Measurements from ENCODE around the gene COL4A2.
"Not testable (repeated sequence)": the region's sequence is repeated elsewhere in the genome, so short reads cannot be mapped to it uniquely, and the experiment has no call there.

COL4A2 gene

GRCh38 chr13:110319774-110320509 lies 12.9 kb downstream of the COL4A2 start:
- DNase-seq: no peak
- H3K4me3 ChIP-seq (ENCODE audit: insufficient read depth, low read depth, low read length, poor library complexity, severe bottlenecking): no peak overlapping the region

DNA sequence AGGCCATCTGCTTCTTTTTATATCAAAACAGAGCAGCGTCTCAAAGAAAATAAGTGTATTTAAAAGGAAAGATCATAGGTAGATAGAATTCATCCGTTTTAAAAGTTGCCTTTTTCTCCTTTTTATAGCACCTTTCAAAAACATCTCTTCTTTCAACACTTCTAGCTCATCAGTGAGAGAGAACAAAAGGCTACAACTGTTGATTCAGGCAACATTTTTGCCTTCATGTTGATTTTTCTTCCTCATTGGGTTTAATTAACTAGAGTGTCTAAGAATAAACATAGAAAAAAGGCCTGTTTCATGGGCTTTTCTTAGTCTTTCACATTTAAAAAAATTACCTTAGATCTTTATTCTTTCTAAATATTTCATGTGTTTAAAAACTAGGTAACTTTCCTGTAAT lies 13.6 kb downstream of the COL4A2 start:
- H3K27ac ChIP-seq (ENCODE audit: insufficient read depth, low read length, poor library complexity, severe bottlenecking): no peak overlapping the region
- no peaks in the 10 kb centered on the region for H3K4me1 ChIP-seq (ENCODE audit: control insufficient read depth, insufficient read depth, low read length, poor library complexity, severe bottlenecking)
- H3K4me3 ChIP-seq (ENCODE audit: insufficient read depth, low read depth, low read length, poor library complexity, severe bottlenecking): no peak overlapping the region
- no peaks in the 10 kb centered on the region for H3K27me3 ChIP-seq (replicated peaks; ENCODE audit: control insufficient read depth, insufficient read depth, low read length, poor library complexity, severe bottlenecking)
- no peaks in the 10 kb centered on the region for H3K36me3 ChIP-seq (ENCODE audit: control insufficient read depth, insufficient read depth, low read length)
- H3K9me3 ChIP-seq (ENCODE audit: control insufficient read depth, low read length): no peaks in the 10 kb centered on the region
- DNase-seq: no peak

More at GRCh38 chr13:110319774-110320509, 12.9 kb downstream of the COL4A2 start:
- Histone ChIP-seq H3K36me3 (ENCODE audit: control insufficient read depth, insufficient read depth, low read length) (no peaks in the 10 kb centered on the region), H3K4me1 (ENCODE audit: control insufficient read depth, insufficient read depth, low read length, poor library complexity, severe bottlenecking) (no peaks in the 10 kb centered on the region), H3K27me3 (replicated peaks; ENCODE audit: control insufficient read depth, insufficient read depth, low read length, poor library complexity, severe bottlenecking) (no peaks in the 10 kb centered on the region), H3K27ac (ENCODE audit: insufficient read depth, low read length, poor library complexity, severe bottlenecking) (no peak overlapping the region), H3K9me3 (ENCODE audit: control insufficient read depth, low read length) (no peaks in the 10 kb centered on the region)

DNA sequence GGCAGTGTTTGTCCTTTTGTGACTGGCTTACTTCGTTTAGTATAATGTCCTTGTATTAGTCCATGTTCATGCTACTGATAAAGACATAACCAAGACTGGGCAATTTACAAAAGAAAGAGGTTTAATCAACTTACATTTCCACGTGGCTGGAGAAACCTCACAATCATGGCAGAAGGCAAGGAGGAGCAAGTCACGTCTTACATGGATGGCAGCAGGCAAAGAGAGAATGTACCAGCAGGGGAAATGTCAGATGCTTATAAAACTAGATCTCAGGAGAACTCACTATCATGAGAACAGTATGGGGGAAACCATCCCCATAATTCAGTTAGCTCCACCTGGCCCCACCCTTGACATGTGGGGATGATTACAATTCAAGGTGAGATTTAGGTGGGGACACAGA lies 14.5 kb downstream of the COL4A2 start:
- H3K4me1 ChIP-seq (ENCODE audit: control insufficient read depth, insufficient read depth, low read length, poor library complexity, severe bottlenecking); DNase-seq; H3K36me3 ChIP-seq (ENCODE audit: control insufficient read depth, insufficient read depth, low read length); H3K9me3 ChIP-seq (ENCODE audit: control insufficient read depth, low read length); H3K27me3 ChIP-seq (replicated peaks; ENCODE audit: control insufficient read depth, insufficient read depth, low read length, poor library complexity, severe bottlenecking); H3K27ac ChIP-seq (ENCODE audit: insufficient read depth, low read length, poor library complexity, severe bottlenecking); H3K4me3 ChIP-seq (ENCODE audit: insufficient read depth, low read depth, low read length, poor library complexity, severe bottlenecking): not testable (repeated sequence)

DNA sequence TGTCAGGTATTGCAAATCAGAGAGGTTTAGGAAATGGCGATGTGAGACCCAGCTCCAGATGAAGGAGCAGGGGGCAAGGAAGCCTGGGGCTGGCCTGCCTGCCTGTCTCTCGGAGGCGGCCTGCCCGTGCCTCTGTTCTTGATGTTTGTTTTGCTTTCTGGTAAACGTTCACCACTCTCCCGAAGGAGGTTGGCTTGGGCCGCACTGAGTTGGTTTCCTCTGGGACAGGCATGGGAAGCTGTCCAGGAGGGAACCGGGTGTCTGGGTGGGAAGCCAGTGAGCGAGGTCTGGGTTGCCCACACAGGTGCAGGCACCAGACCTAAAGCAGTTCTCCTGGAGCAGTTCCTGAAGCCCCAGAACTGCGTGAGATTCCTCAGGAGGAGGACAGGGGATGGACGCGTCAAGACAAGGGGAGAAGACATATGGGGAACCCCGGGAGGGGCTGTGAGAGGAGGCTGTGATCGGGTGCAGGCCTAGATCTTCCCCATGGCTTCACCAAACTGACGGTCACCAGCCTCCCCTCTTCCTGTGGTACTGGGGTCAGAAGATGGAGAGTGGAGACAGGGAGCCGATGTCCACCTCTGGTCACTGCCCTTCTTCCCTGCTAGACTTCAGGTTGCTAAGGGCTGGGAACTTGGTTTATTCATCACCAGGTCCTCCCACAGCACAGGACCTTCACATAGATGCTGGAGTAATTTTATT lies 15.2 kb downstream of the COL4A2 start:
- no peaks in the 10 kb centered on the region for H3K9me3 ChIP-seq (ENCODE audit: control insufficient read depth, low read length)
- no peaks in the 10 kb centered on the region for H3K27me3 ChIP-seq (replicated peaks; ENCODE audit: control insufficient read depth, insufficient read depth, low read length, poor library complexity, severe bottlenecking)
- DNase-seq: no peak
- H3K4me3 ChIP-seq (ENCODE audit: insufficient read depth, low read depth, low read length, poor library complexity, severe bottlenecking): no peak overlapping the region
- no peaks in the 10 kb centered on the region for H3K36me3 ChIP-seq (ENCODE audit: control insufficient read depth, insufficient read depth, low read length)
- H3K27ac ChIP-seq (ENCODE audit: insufficient read depth, low read length, poor library complexity, severe bottlenecking): no peak overlapping the region
- H3K4me1 ChIP-seq (ENCODE audit: control insufficient read depth, insufficient read depth, low read length, poor library complexity, severe bottlenecking): no peaks in the 10 kb centered on the region

DNA sequence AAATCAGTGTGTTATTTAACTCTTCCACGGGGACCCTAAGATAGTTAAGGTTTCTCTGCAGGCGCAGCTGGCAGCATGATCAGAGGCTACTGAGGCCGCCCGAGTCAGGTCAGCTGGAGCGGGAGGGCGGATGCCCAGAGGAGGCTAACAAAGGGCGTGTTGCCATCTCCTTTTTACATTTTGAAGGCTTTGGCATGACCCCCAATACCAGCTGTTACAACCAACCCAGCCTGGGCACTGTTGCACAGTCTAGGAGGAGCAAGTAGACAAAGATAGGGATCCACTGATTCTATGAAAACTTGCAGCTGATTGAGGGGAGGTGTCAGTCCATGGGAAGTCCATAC lies 15.7 kb downstream of the COL4A2 start:
- no peak for DNase-seq
- H3K27me3 ChIP-seq (replicated peaks; ENCODE audit: control insufficient read depth, insufficient read depth, low read length, poor library complexity, severe bottlenecking): no peaks in the 10 kb centered on the region
- no peaks in the 10 kb centered on the region for H3K9me3 ChIP-seq (ENCODE audit: control insufficient read depth, low read length)
- H3K4me1 ChIP-seq (ENCODE audit: control insufficient read depth, insufficient read depth, low read length, poor library complexity, severe bottlenecking): no peaks in the 10 kb centered on the region
- no peaks in the 10 kb centered on the region for H3K36me3 ChIP-seq (ENCODE audit: control insufficient read depth, insufficient read depth, low read length)
- no peak overlapping the region for H3K27ac ChIP-seq (ENCODE audit: insufficient read depth, low read length, poor library complexity, severe bottlenecking)
- H3K4me3 ChIP-seq (ENCODE audit: insufficient read depth, low read depth, low read length, poor library complexity, severe bottlenecking): no peak overlapping the region

GRCh38 chr13:110323172-110323891 lies 16.2 kb downstream of the COL4A2 start:
- H3K4me3 ChIP-seq (ENCODE audit: insufficient read depth, low read depth, low read length, poor library complexity, severe bottlenecking): no peak overlapping the region
- H3K36me3 ChIP-seq (ENCODE audit: control insufficient read depth, insufficient read depth, low read length): no peaks in the 10 kb centered on the region
- no peak overlapping the region for H3K27ac ChIP-seq (ENCODE audit: insufficient read depth, low read length, poor library complexity, severe bottlenecking)
- no peak for DNase-seq
- H3K27me3 ChIP-seq (replicated peaks; ENCODE audit: control insufficient read depth, insufficient read depth, low read length, poor library complexity, severe bottlenecking): no peaks in the 10 kb centered on the region
- no peaks in the 10 kb centered on the region for H3K4me1 ChIP-seq (ENCODE audit: control insufficient read depth, insufficient read depth, low read length, poor library complexity, severe bottlenecking)
- H3K9me3 ChIP-seq (ENCODE audit: control insufficient read depth, low read length): no peaks in the 10 kb centered on the region

- H3K36me3 ChIP-seq (ENCODE audit: control insufficient read depth, insufficient read depth, low read length): no peaks in the 10 kb centered on the region
- no peak overlapping the region for H3K27ac ChIP-seq (ENCODE audit: insufficient read depth, low read length, poor library complexity, severe bottlenecking)
- DNase-seq: no peak
- no peak overlapping the region for H3K4me3 ChIP-seq (ENCODE audit: insufficient read depth, low read depth, low read length, poor library complexity, severe bottlenecking)
- no peaks in the 10 kb centered on the region for H3K9me3 ChIP-seq (ENCODE audit: control insufficient read depth, low read length)
- H3K4me1 ChIP-seq (ENCODE audit: control insufficient read depth, insufficient read depth, low read length, poor library complexity, severe bottlenecking): no peaks in the 10 kb centered on the region
- no peaks in the 10 kb centered on the region for H3K27me3 ChIP-seq (replicated peaks; ENCODE audit: control insufficient read depth, insufficient read depth, low read length, poor library complexity, severe bottlenecking)
These were observed 17.1 kb downstream of the COL4A2 start for GRCh38 chr13:110324026-110324749.

GRCh38 chr13:110326263-110326904 lies 19.3 kb downstream of the COL4A2 start:
- Histone ChIP-seq H3K27ac (ENCODE audit: insufficient read depth, low read length, poor library complexity, severe bottlenecking) (no peak overlapping the region), H3K36me3 (ENCODE audit: control insufficient read depth, insufficient read depth, low read length) (no peaks in the 10 kb centered on the region), H3K27me3 (replicated peaks; ENCODE audit: control insufficient read depth, insufficient read depth, low read length, poor library complexity, severe bottlenecking) (no peaks in the 10 kb centered on the region), H3K4me3 (ENCODE audit: insufficient read depth, low read depth, low read length, poor library complexity, severe bottlenecking) (no peak overlapping the region), H3K9me3 (ENCODE audit: control insufficient read depth, low read length) (no peaks in the 10 kb centered on the region), H3K4me1 (ENCODE audit: control insufficient read depth, insufficient read depth, low read length, poor library complexity, severe bottlenecking) (no peaks in the 10 kb centered on the region)
- no peak for DNase-seq

DNA sequence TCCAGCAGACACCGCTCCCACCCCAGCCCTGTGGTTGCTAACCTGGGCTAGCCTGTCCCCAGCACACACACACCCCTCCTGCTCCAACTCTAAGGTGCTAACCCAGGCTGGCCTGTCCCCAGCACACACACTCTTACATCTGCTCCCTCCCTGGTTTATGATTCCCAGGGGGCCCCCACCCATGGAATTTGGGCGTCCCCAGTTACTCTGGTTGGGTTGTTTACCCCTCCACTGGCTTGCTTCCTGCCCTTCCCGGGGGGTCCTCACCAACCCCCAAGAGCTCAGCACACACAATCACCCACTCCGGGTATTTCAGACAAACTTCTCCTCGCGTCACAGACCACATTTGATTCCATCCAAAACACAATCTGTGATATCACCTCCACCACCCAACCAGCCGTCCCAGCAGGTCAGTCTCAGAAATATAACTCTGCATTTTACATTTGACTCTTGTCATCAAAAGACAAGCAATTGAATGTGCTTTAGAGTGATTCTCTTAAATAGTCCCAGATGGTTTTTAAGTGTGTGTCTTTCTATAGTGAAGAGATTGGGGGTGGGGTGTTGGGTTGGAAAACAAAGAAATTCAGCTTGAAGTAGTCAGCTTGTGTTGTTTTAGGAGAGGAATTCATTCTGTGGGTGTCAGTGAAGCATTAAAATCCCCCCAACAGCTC lies 20.1 kb downstream of the COL4A2 start:
- no peak for DNase-seq
- no peaks in the 10 kb centered on the region for H3K36me3 ChIP-seq (ENCODE audit: control insufficient read depth, insufficient read depth, low read length)
- H3K9me3 ChIP-seq (ENCODE audit: control insufficient read depth, low read length): no peaks in the 10 kb centered on the region
- no peaks in the 10 kb centered on the region for H3K4me1 ChIP-seq (ENCODE audit: control insufficient read depth, insufficient read depth, low read length, poor library complexity, severe bottlenecking)
- H3K27me3 ChIP-seq (replicated peaks; ENCODE audit: control insufficient read depth, insufficient read depth, low read length, poor library complexity, severe bottlenecking): no peaks in the 10 kb centered on the region
- H3K27ac ChIP-seq (ENCODE audit: insufficient read depth, low read length, poor library complexity, severe bottlenecking): no peak overlapping the region
- H3K4me3 ChIP-seq (ENCODE audit: insufficient read depth, low read depth, low read length, poor library complexity, severe bottlenecking): no peak overlapping the region

Measured in effector memory CD4-positive, alpha-beta T cell (primary cell).